Testis (tissue), 3 donors: ENCODE data around the gene NXNL2. TPM values are rescaled to one million over a fixed set of nuclear protein-coding genes. Genes with fewer than 3 reads are reported as not detected.

ENCODE experiments used
- DNase-seq: peaks from one replicate; pipeline ENCODE4 v3.0.0-alpha.2; 2019
- H3K27ac ChIP-seq, 2 donors: fragments of 200-600 bp; sonication (generic); one replicate each; pipeline ENCODE4 v1.5.1; 2019
- H3K27me3 ChIP-seq: fragments of 200-600 bp; sonication (generic); one replicate; pipeline ENCODE4 v1.5.1; 2019
- H3K36me3 ChIP-seq: fragments of 200-600 bp; sonication (generic); one replicate; pipeline ENCODE4 v1.5.1; 2017; ENCODE audit warnings: low read depth; ENCODE audit errors: missing control alignments
- H3K4me1 ChIP-seq: fragments of 200-600 bp; sonication (generic); one replicate; pipeline ENCODE4 v1.5.1; 2019
- H3K4me3 ChIP-seq, 2 donors: fragments of 200-600 bp; sonication (generic); one replicate each; pipeline ENCODE4 v1.5.1; 2017 to 2019
- H3K9me3 ChIP-seq: fragments of 200-600 bp; sonication (generic); one replicate; pipeline ENCODE4 v1.5.1; 2017
- CTCF ChIP-seq, 3 experiments: fragments of 450-650 bp in 2 of 3; fragments of 200-600 bp in 1 of 3; sonication (generic) in 1 of 3; IDR thresholded peaks; one replicate each; pipeline ENCODE4 v1.5.1; 2016 to 2019; ENCODE audit warnings: antibody characterized with exemption in 3 of 3, mild to moderate bottlenecking in 2 of 3, moderate library complexity in 1 of 3
- POLR2A ChIP-seq: fragments of 450-650 bp; IDR thresholded peaks from one replicate; pipeline ENCODE4 v1.6.1; 2017; ENCODE audit warnings: antibody characterized with exemption, mild to moderate bottlenecking, moderate library complexity
- WGBS, 2 donors: methylation state at CpG; one replicate each; pipeline ENCODE4 v1.1.5; 2018; 5-methylcytosine and 5-hydroxymethylcytosine counted together
- intact Hi-C: fragments of 100-400 bp; cut with DNase I; formaldehyde crosslinking; loops from one replicate; pipeline ENCODE4 v1.15.1; 2023; ENCODE audit warnings: low total_unique reads
- polyA plus RNA-seq: library from polyadenylated mRNA; stranded (reverse); fragments of 350-450 nt; fragmentation: Illumina TruSeq; extraction: RNeasy Lipid Tissue Mini Kit (QIAGEN cat#74804); gene quantifications from one replicate; pipeline ENCODE4 v1.2.3, GENCODE V29; 2014; ENCODE audit warnings: low read depth, low replicate concordance; ENCODE audit not compliant: insufficient read depth
- total RNA-seq, 2 donors: library from RNA; depleted of rRNA; stranded (reverse); fragments of >200 nt; gene quantifications; one replicate each; pipeline ENCODE4 v1.2.3, GENCODE V29; 2016

The NXNL2 gene
- total and polyA plus RNA-seq, 3 donors from 2014 or later = 1.5 to 2.8 (median 2.2) TPM

GRCh38 chr9:88528080-88528790, 6.7 kb upstream of the NXNL2 start:
- TF ChIP-seq CTCF (IDR thresholded peaks at IDR 0.05) (no peak), POLR2A (no peak)
- WGBS, 2 donors = 84 to 89% methylated on average over 6 of the region's 6 CpGs
- Histone ChIP-seq H3K36me3 (no peaks in the 10 kb centered on the region), H3K27me3 (no peaks in the 10 kb centered on the region), H3K4me1 (no peaks in the 10 kb centered on the region), H3K4me3 (no peak overlapping the region), H3K27ac (no peak overlapping the region), H3K9me3 (no peaks in the 10 kb centered on the region)
- intact Hi-C loops = no loop called here
- no peak for DNase-seq

- WGBS, 2 donors = 75 to 93% methylated on average over 3 to 6 of the region's 6 CpGs
- no peak for DNase-seq
- H3K4me1 ChIP-seq = no peaks in the 10 kb centered on the region
- TF ChIP-seq POLR2A = no peak
- no peak for TF ChIP-seq CTCF (IDR thresholded peaks at IDR 0.05)
- H3K4me3 ChIP-seq = no peak overlapping the region
- H3K27ac ChIP-seq = no peak overlapping the region
- intact Hi-C loops = no loop called here
- no peaks in the 10 kb centered on the region for H3K27me3 ChIP-seq
- H3K9me3 ChIP-seq = no peaks in the 10 kb centered on the region
- no peaks in the 10 kb centered on the region for H3K36me3 ChIP-seq
These were observed 5.5 kb upstream of the NXNL2 start for GRCh38 chr9:88529496-88529895.

GRCh38 chr9:88530051-88530450, 4.9 kb upstream of the NXNL2 start:
- TF ChIP-seq CTCF (IDR thresholded peaks at IDR 0.05) (no peak), POLR2A (no peak)
- Histone ChIP-seq H3K4me1 (no peaks in the 10 kb centered on the region), H3K9me3 (no peaks in the 10 kb centered on the region), H3K36me3 (no peaks in the 10 kb centered on the region), H3K4me3 (no peak overlapping the region), H3K27ac (no peak overlapping the region), H3K27me3 (no peaks in the 10 kb centered on the region)
- DNase-seq = no peak
- 66 to 78% methylated on average over 1 of the region's 1 CpG for WGBS, 2 donors
- intact Hi-C loops = no loop called here

- intact Hi-C loops = no loop called here
- Histone ChIP-seq H3K36me3 (no peaks in the 10 kb centered on the region), H3K27ac (no peak overlapping the region), H3K4me3 (no peak overlapping the region), H3K4me1 (peaks cover under 1% of the 10 kb centered on the region), H3K9me3 (no peaks in the 10 kb centered on the region), H3K27me3 (no peaks in the 10 kb centered on the region)
- no peak for DNase-seq
- TF ChIP-seq POLR2A = no peak
- no peak for TF ChIP-seq CTCF (IDR thresholded peaks at IDR 0.05)
- WGBS, 2 donors = 50% methylated on average over 31 of the region's 31 CpGs
These were observed 2.9 kb upstream of the NXNL2 start for GRCh38 chr9:88531920-88532698.
